ENCODE results near the gene BRD9. TPM values are rescaled to one million over a fixed set of nuclear protein-coding genes. Genes with fewer than 3 reads are reported as not detected.

Gene BRD9
- total and polyA plus RNA-seq, 9 of the 15 experiments (the other 6 are each of a cell fraction or from before 2014, with no cell fraction given) = 2.4 to 68.7 (median 44.9) TPM

- Histone ChIP-seq H3K27me3 (ENCODE audit: control insufficient read depth in 2 of 2, insufficient read depth in 2 of 2, low read length in 2 of 2) (peaks cover 3 to 4% of the 10 kb centered on the region in 2 experiments; a peak in 3 of 5 replicates), H3K27ac (ENCODE audit: extremely low read depth, low read depth, low read length) (no peak overlapping the region), H3K9me3 (replicated peaks; ENCODE audit: control insufficient read depth, insufficient read depth, low read depth, low read length) (no peaks in the 10 kb centered on the region), H3K4me3 (no peak overlapping the region), H3K4me2 (ENCODE audit: insufficient read depth, low read length) (no peak overlapping the region), H3K9ac (ENCODE audit: insufficient read depth in 1 of 2, low read depth in 2 of 2, low read length in 2 of 2) (no peak overlapping the region), H3K36me3 (ENCODE audit: control insufficient read depth, insufficient read depth, low read length) (0 out of 3 replicates have a peak, but pooled peaks cover 4% of the 10 kb centered on the region), H3K9me1 (ENCODE audit: control insufficient read depth, insufficient read depth, low read length) (no peaks in the 10 kb centered on the region), H4K20me1 (replicated peaks; ENCODE audit: control insufficient read depth, insufficient read depth, low read length) (no peaks in the 10 kb centered on the region; the same call in 1 of the 2 replicates), H3K4me1 (replicated peaks in 1 of 2; ENCODE audit: control insufficient read depth in 2 of 2, insufficient read depth in 2 of 2, low read length in 2 of 2) (peaks cover 0 to 20% of the 10 kb centered on the region in 2 experiments; a peak in 2 of 5 replicates), H3K79me2 (ENCODE audit: control insufficient read depth, insufficient read depth, low read length) (no peaks in the 10 kb centered on the region), H2AFZ (ENCODE audit: low read depth, low read length) (no peak overlapping the region)
- intact Hi-C loops (cut with micrococcal nuclease) = no loop called here
- 78% methylated on average over 31 of the region's 65 CpGs for WGBS (ENCODE audit: insufficient coverage, low coverage, missing lambda C conversion rate)
- POLR2A ChIA-PET = no interaction called here
- in situ Hi-C loops (cut with MboI) = loop anchor here (25.0 kb wide), 1 partner anchor 711 kb away; no protein-coding TSS in a partner anchor
- CTCF ChIA-PET (ENCODE audit: low intra/inter-chr PET ratio) = interaction anchor here (0.5 kb wide), 1 partner anchor 9 kb away, joined by 3 read pairs; no protein-coding TSS in a partner anchor
- DNase-seq (ENCODE audit: extremely low read depth in 1 of 4, low spot score in 3 of 4) (peak in 2 of 4 experiments; percentile 39 to 51), FAIRE-seq (no peak), ATAC-seq (no peak)
- BruUV-seq (replicated peaks) = no TSS peak
- TF ChIP-seq ZBTB33 (CRISPR knock-in tag; IDR thresholded peaks at IDR 0.05) (0 out of 2 replicates have a peak, but pooled peaks have one; percentile 26), ZNF165 (CRISPR knock-in tag; IDR thresholded peaks at IDR 0.05; ENCODE audit: borderline replicate concordance) (no peak)
Observed at GRCh38 chr5:926417-927171, 34.0 kb upstream of the BRD9 start.

Data from K562 (cell line).